Effector memory CD8-positive, alpha-beta T cell (primary cell): ENCODE data around the gene HBP1.
"Not testable (repeated sequence)": the region's sequence is repeated elsewhere in the genome, so short reads cannot be mapped to it uniquely, and the experiment has no call there.

Source experiments
- ATAC-seq: fragments of 150-1000 bp; cut with Tn5 transposase; replicated peaks from 2 replicates; pipeline ENCODE4 v1.10.0; 2021; ENCODE audit warnings: mild to moderate bottlenecking, moderate library complexity
- DNase-seq, 3 experiments: peaks; one replicate each; pipeline ENCODE4 v3.0.0; 2021
- H3K27ac Mint-ChIP-seq, 2 donors: one replicate each; pipeline ENCODE4 v1.8.0; 2022; ENCODE audit warnings: mild to moderate bottlenecking in 2 of 2, mixed read lengths in 2 of 2, moderate library complexity in 2 of 2
- H3K27me3 Mint-ChIP-seq, 2 donors: one replicate each; pipeline ENCODE4 v1.8.0; 2022; ENCODE audit warnings: mixed read lengths in 2 of 2
- H3K36me3 Mint-ChIP-seq: one replicate; pipeline ENCODE4 v1.8.0; 2022; ENCODE audit warnings: mild to moderate bottlenecking, moderate library complexity, mixed read lengths; ENCODE audit not compliant: insufficient read depth
- H3K4me1 Mint-ChIP-seq, 2 donors: one replicate each; pipeline ENCODE4 v1.8.0; 2022; ENCODE audit warnings: low read depth in 2 of 2, mixed read lengths in 2 of 2
- H3K4me3 Mint-ChIP-seq, 2 donors: one replicate each; pipeline ENCODE4 v1.8.0; 2022; ENCODE audit warnings: mild to moderate bottlenecking in 2 of 2, mixed read lengths in 2 of 2, moderate library complexity in 2 of 2
- H3K9me3 Mint-ChIP-seq, 2 donors: one replicate each; pipeline ENCODE4 v1.8.0; 2022; ENCODE audit warnings: mixed read lengths in 2 of 2

Gene HBP1

DNA sequence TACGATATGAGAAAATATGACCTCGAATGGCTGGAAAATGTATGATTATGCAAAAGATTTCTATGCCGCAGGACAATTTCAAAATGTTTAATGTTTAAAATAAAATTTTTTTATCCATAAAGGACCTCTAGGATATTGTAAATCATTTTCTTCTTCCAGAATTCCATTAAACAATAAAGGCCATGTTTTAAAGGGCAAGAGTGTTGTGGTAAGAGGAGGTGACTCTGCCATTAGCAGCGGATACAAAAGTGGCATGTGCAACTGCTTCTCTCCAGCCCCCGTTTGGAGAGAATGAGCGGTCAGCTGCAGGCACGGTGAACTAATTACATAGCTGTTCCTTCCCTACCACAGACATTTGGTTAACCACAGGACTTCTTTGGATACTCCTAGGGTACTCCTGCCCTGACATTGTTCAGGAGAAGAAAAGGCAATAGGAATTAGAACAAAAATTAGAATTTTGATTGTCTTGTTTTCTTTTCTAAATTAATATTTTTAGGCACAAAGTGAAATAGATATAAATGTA is 63.8 kb downstream of the HBP1 start:
- H3K27me3 Mint-ChIP-seq, result no peaks in the 10 kb centered on the region
- H3K4me1 Mint-ChIP-seq, result no peaks in the 10 kb centered on the region
- no peak for DNase-seq
- H3K36me3 Mint-ChIP-seq, result peaks cover 18% of the 10 kb centered on the region
- H3K27ac Mint-ChIP-seq, result no peak overlapping the region
- no peak overlapping the region for H3K4me3 Mint-ChIP-seq
- ATAC-seq, result no peak
- no peaks in the 10 kb centered on the region for H3K9me3 Mint-ChIP-seq

DNA sequence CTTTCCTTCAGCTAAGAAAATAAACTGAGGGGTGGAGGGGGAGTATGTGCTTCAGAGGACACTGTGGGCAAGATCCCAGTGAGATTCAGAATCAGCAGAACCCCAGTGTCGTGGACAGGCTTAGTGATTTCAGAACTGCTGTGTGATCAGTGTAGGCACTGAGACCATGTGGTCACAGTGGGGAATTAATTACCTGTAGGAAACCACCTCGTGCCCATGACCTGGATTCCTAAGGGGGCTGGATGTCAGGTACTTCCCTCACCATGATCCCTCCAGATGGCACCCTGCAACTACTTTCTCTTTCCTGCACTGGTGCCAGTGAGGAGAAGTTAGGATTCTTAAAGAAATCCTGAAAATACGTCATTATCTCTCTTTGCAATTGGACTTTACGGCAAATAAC is 64.4 kb downstream of the HBP1 start:
- Mint-ChIP-seq H3K27ac (no peak overlapping the region), H3K4me1 (no peaks in the 10 kb centered on the region), H3K27me3 (no peaks in the 10 kb centered on the region), H3K36me3 (peaks cover 18% of the 10 kb centered on the region), H3K4me3 (no peak overlapping the region), H3K9me3 (no peaks in the 10 kb centered on the region)
- DNase-seq, result no peak
- no peak for ATAC-seq

DNA sequence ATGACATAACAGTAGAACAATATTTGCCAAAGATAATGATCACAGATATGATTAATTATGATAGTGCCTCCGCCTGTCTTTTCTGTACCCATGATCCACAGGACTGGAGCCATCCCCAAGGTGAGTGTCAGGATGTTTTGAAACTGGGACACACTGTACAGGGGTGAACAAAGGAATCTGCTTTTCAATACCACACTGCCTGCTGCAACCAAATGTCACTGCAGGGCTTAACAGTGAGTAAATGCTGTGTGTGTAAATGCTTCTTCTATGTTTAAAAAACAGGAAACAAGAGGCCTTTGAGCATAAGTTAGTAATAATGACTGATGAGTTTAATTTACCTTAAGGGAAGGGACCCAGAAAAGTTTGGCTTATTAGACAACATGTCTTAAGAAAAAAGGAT is 65.2 kb downstream of the HBP1 start:
- Mint-ChIP-seq H3K27ac (peak overlapping the region in 1 of 2 donors; percentile 42), H3K27me3 (no peaks in the 10 kb centered on the region), H3K9me3 (no peaks in the 10 kb centered on the region), H3K4me1 (no peaks in the 10 kb centered on the region), H3K36me3 (peaks cover 17% of the 10 kb centered on the region), H3K4me3 (no peak overlapping the region)
- ATAC-seq (no peak), DNase-seq (no peak)

DNA sequence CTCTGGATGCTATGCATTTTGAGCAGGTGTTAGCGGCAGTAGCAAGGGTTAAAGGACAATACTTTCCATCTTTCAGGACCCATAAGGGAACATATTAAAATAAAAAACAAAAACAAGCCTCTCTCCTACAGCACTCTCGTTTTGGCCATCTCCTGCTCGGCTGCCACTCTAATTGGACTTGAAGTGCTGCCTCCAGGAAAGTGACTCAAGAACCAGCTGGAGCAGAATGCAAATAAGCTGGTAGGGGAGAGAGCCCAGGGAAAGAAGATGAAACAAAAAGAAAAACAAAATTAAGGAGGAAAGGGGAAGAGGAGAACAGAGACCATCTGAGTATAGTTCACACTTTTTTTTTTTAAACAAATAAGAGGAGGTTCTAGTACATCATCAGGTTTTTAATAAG is 65.6 kb downstream of the HBP1 start:
- H3K36me3 Mint-ChIP-seq, result peaks cover 15% of the 10 kb centered on the region
- H3K27me3 Mint-ChIP-seq, result no peaks in the 10 kb centered on the region
- no peak for DNase-seq
- H3K4me1 Mint-ChIP-seq, result no peaks in the 10 kb centered on the region
- no peak overlapping the region for H3K4me3 Mint-ChIP-seq
- no peaks in the 10 kb centered on the region for H3K9me3 Mint-ChIP-seq
- H3K27ac Mint-ChIP-seq, result peak overlapping the region in 1 of 2 donors; percentile 42
- ATAC-seq, result no peak

DNA sequence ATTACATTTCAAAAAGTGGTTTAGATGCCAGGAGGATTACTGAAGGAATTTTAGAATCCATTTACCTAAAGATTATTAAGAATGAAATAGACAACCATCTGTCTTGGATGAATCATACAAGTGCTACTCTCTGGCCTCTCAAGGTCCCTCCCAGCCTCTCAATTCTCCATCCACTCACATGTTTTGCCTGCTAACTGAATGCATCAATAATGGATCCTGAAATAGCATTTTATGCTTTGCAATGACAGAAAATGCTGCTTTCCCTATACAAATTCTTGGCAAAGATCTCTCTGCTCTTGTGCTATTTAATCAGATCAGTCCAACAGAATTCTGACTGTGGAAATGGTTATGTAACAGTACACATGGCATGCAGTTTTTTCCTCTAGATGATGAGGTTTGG is 68.1 kb downstream of the HBP1 start:
- Mint-ChIP-seq H3K36me3 (peaks cover 6% of the 10 kb centered on the region), H3K9me3 (no peaks in the 10 kb centered on the region), H3K4me1 (no peaks in the 10 kb centered on the region), H3K27me3 (no peaks in the 10 kb centered on the region), H3K27ac (no peak overlapping the region), H3K4me3 (no peak overlapping the region)
- DNase-seq, result no peak
- ATAC-seq, result no peak

DNA sequence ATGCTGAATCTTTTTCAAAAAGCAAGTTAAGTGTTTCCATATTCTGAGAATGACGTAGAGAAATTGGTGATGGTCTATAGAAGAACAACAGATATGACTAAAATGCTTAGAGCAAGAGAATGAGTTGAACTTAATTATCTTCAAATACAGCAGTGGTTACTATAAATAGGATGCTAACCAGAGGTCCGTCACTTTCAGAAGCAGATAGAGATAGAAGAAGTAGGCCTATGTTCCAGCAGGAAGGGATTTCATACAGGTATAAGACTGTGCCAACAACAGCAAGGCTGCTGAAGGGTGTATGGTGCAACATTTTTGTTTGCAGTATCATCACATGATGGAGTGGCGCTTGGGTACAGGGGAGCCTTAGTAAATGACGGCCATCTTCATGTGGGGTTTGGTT is 68.6 kb downstream of the HBP1 start:
- H3K27ac Mint-ChIP-seq, result no peak overlapping the region
- no peaks in the 10 kb centered on the region for H3K9me3 Mint-ChIP-seq
- no peak overlapping the region for H3K4me3 Mint-ChIP-seq
- no peak for ATAC-seq
- no peaks in the 10 kb centered on the region for H3K27me3 Mint-ChIP-seq
- peaks cover 8% of the 10 kb centered on the region for H3K36me3 Mint-ChIP-seq
- H3K4me1 Mint-ChIP-seq, result no peaks in the 10 kb centered on the region
- DNase-seq, result no peak

DNA sequence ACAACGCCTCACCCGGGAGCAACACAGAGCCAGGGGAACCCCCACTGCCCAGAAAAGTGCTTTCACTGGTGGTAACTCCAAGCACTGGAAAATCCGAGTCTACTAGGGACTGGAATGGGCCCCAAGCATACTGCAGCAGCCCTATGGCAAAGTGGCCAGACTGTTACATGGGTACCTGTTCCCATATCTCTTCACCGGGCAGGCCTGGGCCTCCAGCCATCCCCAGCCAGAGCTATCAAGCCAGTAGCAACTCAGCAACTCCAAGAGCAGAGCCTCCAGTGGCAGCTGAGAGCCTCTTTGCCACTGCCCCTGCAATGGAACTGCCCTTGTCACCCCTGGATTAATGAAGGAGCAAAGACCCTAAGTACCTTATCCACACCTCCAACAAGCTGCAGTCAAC is 73.5 kb downstream of the HBP1 start:
- DNase-seq (no peak), ATAC-seq (no peak)
- Mint-ChIP-seq H3K9me3 (no peaks in the 10 kb centered on the region), H3K27me3 (no peaks in the 10 kb centered on the region), H3K27ac (peak overlapping the region in 1 of 2 donors; percentile 64), H3K36me3 (peaks cover 21% of the 10 kb centered on the region), H3K4me1 (no peaks in the 10 kb centered on the region), H3K4me3 (no peak overlapping the region)

DNA sequence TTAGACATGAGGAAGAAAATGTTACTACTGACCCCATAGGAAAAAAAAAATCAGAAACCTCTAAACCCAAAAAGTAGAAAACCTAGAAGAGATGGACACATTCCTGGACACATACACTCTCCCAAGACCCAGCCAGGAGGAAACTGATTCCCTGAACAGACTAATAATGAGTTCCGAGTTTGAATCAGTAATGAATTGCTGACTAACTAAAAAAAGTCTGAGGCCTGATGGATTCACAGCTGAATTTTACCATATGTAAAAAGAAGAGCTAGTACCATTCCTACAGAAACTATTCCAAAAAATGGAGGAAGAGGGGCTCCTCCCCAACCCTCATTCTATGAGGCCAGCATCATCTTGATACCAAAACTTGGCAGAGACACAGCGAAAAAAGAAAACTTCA is 75.8 kb downstream of the HBP1 start:
- no peak overlapping the region for H3K27ac Mint-ChIP-seq
- H3K9me3 Mint-ChIP-seq, result no peaks in the 10 kb centered on the region
- no peaks in the 10 kb centered on the region for H3K4me1 Mint-ChIP-seq
- ATAC-seq, result no peak
- DNase-seq, result no peak
- H3K4me3 Mint-ChIP-seq, result no peak overlapping the region
- no peaks in the 10 kb centered on the region for H3K27me3 Mint-ChIP-seq
- peaks cover 27% of the 10 kb centered on the region for H3K36me3 Mint-ChIP-seq

DNA sequence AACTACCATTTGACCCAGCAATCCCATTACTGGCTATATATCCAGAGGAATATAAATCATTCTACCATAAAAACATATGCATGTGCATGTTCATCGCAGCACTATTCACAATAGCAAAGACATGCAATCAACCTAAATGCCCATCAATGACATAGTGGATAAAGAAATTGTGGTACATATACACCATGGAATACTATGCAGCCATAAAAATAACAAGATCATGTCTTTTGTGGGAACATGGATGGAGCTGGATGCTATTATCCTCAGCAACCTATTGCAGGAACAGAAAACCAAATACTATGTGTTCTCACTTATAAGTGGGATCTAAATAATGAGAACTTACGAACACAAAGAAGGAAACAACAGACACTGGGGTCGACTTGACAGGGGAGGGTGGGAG is 78.0 kb downstream of the HBP1 start:
- H3K4me3 Mint-ChIP-seq, H3K4me1 Mint-ChIP-seq, H3K9me3 Mint-ChIP-seq, DNase-seq, H3K27me3 Mint-ChIP-seq, H3K27ac Mint-ChIP-seq, ATAC-seq: not testable (repeated sequence)
- peaks cover 30% of the 10 kb centered on the region for H3K36me3 Mint-ChIP-seq

DNA sequence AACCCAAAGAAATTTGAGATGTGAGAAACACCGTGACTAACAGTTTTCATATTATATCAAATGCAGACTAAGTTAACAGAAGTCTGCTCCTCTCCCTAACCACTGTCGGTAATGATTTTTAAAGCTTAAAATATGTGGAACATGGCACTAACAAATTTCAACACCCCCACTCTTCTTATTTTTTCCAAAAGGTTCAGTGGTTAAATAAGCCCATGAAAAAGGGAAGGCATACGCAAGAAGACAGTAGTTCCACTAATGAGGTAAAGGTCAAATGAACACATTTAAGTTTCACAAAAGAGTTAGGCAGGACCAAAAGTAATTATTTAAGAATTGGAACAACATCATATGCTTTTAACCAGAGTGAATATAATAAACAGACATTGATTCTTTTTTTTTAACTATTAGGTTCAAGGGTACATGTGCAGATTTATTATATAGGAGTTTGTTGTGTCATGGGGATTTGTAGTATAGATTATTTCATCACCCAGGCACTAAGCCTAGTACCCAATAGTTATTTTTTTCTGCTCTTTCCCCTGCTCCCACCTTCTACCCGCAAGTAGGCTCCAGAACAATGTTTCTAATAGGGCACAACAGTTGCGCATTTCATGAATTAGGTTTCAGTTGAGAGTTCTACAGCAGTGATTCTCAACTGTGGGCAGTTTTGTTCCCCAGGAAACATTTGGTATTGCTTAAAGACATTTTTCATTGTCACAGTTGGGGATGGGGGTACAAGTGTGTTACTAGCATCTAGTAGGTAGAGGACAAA is 79.9 kb downstream of the HBP1 start:
- peaks cover 24% of the 10 kb centered on the region for H3K36me3 Mint-ChIP-seq
- DNase-seq (no peak), ATAC-seq (no peak)
- no peaks in the 10 kb centered on the region for H3K9me3 Mint-ChIP-seq
- no peak overlapping the region for H3K4me3 Mint-ChIP-seq
- H3K27me3 Mint-ChIP-seq, result no peaks in the 10 kb centered on the region
- H3K27ac Mint-ChIP-seq, result no peak overlapping the region
- peaks cover 0 to 4% of the 10 kb centered on the region in 2 donors for H3K4me1 Mint-ChIP-seq

DNA sequence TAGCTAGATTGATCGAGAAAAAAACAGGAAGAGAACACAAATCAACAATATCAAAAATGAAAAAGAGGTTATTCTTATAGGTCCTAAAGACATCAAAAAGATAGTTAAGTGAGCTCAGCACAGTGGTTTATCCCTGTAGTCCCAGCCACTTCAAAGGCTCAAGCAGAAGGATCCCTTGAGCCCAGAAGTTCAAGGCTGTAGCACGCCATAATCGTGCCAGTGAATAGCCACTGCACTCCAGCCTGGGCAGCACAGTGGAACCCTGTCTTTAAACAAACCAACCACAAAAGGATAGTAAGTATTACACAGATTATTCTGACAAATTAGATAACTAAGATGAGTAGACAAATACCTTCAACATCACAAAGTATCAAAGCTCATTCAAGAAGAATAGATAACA is 83.2 kb downstream of the HBP1 start:
- H3K27me3 Mint-ChIP-seq, result no peaks in the 10 kb centered on the region
- H3K27ac Mint-ChIP-seq, result peak overlapping the region in 1 of 2 donors; percentile 39
- no peak overlapping the region for H3K4me3 Mint-ChIP-seq
- no peak for DNase-seq
- H3K9me3 Mint-ChIP-seq, result no peaks in the 10 kb centered on the region
- H3K36me3 Mint-ChIP-seq, result peaks cover 12% of the 10 kb centered on the region
- peaks cover 0 to 4% of the 10 kb centered on the region in 2 donors for H3K4me1 Mint-ChIP-seq
- no peak for ATAC-seq
